ENCODE data around the gene LSAMP. TPM values are rescaled to one million over a fixed set of nuclear protein-coding genes. Genes with fewer than 3 reads are reported as not detected.
"Not testable (repeated sequence)": the region's sequence is repeated elsewhere in the genome, so short reads cannot be mapped to it uniquely, and the experiment has no call there.

The LSAMP gene
- total RNA-seq, 1 donor, result 1.3 TPM

DNA sequence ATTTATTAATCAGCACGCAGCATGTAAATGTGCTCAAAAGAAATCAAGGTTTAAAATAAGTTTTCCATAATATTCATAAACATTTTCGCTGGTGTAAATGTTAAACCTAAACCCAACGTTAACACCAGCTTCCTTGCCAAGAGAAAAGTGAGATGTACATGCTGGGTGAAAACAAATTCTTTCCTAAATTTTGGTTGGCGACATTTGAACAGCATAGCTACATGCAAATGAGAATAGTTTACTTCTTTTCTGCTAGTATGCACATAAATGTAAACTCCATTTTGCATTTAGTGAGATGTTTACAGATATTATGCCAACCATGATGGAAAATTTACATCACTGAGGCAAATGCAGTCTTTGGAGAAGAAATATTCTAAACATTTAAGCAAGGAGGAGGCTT, 639.8 kb downstream of the LSAMP start:
- no peak for DNase-seq (ENCODE audit: low read depth)
- no peak for TF ChIP-seq CTCF (IDR thresholded peaks at IDR 0.05; ENCODE audit: insufficient read depth, low read depth, low read length)
- H3K4me3 ChIP-seq (ENCODE audit: low read depth, low read length), result no peak overlapping the region

- TF ChIP-seq CTCF (IDR thresholded peaks at IDR 0.05; ENCODE audit: insufficient read depth, low read depth, low read length), result no peak
- peak; percentile 89 for DNase-seq (ENCODE audit: low read depth)
- no peak overlapping the region for H3K4me3 ChIP-seq (ENCODE audit: low read depth, low read length)
Measured at GRCh38 chr3:115804713-115805119, 640.6 kb downstream of the LSAMP start.

DNA sequence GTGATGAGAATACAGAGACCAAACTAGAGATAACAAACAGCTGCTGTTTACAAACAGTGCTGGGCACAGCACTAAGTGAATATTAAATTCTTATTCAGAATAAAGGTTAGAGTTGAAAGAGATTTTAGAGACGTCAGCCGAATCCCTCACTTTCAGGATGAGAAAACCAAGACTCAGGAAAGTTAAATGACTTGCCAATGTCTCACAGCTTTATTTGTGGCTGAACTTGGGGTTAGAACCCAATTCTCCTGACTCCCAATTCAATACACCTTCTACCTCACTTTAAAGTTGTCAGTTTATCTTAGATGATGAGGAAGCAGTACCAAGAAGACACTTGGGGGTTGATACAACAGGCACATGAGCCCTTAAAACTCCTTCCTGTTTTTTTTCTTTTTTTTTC, 641.1 kb downstream of the LSAMP start:
- TF ChIP-seq CTCF (IDR thresholded peaks at IDR 0.05; ENCODE audit: insufficient read depth, low read depth, low read length), result no peak
- H3K4me3 ChIP-seq (ENCODE audit: low read depth, low read length), result no peak overlapping the region
- no peak for DNase-seq (ENCODE audit: low read depth)

GRCh38 chr3:115803661-115804060, 641.6 kb downstream of the LSAMP start:
- DNase-seq (ENCODE audit: low read depth), result no peak
- no peak overlapping the region for H3K4me3 ChIP-seq (ENCODE audit: low read depth, low read length)
- TF ChIP-seq CTCF (IDR thresholded peaks at IDR 0.05; ENCODE audit: insufficient read depth, low read depth, low read length), result no peak

DNA sequence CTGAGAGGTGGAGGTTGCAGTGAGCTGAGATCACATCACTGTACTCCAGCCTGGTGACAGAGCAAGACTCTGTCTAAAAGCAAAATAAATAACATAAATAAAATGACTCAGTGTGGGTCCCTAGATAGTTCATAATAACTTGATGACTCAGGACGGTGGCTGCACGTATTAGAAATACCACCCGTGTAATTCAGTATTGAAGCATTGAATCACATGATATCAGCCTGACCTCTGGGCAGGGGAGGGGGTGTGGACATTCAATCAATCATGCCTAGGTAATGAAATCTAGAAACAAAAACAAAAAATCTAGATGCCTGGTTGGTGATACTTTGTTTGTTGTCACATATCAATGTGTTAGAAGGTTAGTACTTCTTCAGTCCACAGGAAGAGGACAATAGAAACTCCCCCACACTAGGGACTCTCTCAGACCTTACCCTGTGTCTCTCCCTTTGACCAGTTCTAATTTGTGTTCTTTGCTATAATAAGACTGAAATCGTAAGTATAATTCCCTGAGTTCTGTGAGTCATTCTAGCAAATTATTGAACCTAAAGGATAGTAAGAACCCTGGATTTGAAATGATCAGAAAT, 644.7 kb downstream of the LSAMP start:
- TF ChIP-seq CTCF (IDR thresholded peaks at IDR 0.05; ENCODE audit: insufficient read depth, low read depth, low read length), result no peak
- no peak overlapping the region for H3K4me3 ChIP-seq (ENCODE audit: low read depth, low read length)
- peak; percentile 52 for DNase-seq (ENCODE audit: low read depth)

DNA sequence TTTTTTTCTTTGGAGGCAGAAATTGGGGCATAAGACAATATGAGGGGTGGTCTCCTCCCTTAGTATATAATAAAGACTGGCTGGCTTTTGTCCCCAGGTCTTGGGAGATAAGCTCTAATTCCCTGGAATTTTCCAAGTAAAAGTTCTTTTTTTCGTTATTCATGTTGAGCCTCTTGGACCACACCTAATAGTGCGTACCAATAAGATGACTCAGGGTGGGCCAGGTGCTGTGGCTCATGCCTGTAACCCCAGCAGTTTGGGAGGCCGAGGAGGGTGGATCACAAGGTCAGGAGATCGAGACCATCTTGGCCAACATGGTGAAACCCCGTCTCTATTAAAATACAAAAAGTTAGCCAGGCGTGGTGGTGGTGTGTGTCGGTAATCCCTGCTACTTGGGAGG, 645.2 kb downstream of the LSAMP start:
- not testable (repeated sequence) for DNase-seq (ENCODE audit: low read depth); H3K4me3 ChIP-seq (ENCODE audit: low read depth, low read length)

- H3K4me3 ChIP-seq (ENCODE audit: low read depth, low read length), result no peak overlapping the region
- TF ChIP-seq CTCF (IDR thresholded peaks at IDR 0.05; ENCODE audit: insufficient read depth, low read depth, low read length), result no peak
- DNase-seq (ENCODE audit: low read depth), result no peak
Measured at GRCh38 chr3:115792206-115792955, 652.9 kb downstream of the LSAMP start.

DNA sequence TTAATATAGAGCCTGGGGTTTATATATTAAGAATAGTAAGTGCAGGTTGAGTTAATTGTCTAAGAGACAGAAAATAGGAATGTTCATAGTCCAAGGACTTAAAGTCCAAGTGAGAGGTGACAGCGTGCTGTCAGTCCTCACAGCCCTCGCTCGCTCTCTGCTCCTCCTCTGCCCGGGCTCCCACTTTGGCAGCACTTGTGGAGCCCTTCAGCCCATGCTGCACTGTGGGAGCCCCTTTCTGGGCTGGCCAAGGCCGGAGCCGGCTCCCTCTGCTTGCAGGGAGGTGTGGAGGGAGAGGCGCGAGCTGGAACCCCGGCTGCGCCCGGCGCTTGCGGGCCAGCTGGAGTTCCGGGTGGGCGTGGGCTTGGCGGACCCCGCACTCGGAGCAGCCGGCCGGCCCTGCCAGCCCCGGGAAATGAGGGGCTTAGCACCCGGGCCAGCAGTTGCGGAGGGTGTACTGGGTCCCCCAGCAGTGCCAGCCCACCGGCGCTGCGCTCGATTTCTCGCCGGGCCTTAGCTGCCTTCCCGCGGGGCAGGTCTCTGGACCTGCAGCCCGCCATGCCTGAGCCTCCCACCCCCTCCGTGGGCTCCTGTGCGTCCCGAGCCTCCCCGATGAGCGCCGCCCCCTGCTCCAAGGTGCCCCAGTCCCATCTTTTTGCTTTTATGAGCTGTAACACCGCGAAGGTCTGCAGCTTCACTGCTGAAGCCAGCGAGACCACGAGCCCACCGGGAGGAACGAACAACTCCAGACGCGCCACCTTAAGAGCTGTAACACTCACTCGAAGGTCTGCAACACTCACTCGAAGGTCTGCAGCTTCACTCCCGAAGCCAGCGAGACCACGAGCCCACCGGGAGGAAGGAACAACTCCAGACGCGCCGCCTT, 653.8 kb downstream of the LSAMP start:
- DNase-seq (ENCODE audit: low read depth); H3K4me3 ChIP-seq (ENCODE audit: low read depth, low read length): not testable (repeated sequence)

All from fibroblast of villous mesenchyme (primary cell).